Measurements from ENCODE around the gene ANO5.

DNA sequence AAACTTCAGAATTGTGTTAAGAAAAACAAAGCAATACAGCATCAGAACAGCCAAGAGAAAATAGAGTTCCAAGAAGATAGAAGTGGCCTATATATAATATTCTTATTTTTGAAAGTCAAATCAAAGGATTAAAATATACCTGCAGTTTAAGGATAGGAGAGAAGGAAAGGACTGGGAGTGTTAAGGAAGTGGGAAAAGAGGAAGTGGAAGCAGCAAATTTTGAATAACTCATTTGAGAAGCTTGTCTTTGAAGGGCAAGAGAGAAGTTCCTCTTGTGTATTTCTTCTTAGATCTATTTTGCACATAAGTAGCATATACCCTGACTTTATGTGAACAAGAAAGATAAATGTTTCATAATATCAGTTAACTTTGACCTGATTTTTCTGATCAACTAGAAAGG, 82.7 kb downstream of the ANO5 start:
- TF ChIP-seq, protein P1, sequence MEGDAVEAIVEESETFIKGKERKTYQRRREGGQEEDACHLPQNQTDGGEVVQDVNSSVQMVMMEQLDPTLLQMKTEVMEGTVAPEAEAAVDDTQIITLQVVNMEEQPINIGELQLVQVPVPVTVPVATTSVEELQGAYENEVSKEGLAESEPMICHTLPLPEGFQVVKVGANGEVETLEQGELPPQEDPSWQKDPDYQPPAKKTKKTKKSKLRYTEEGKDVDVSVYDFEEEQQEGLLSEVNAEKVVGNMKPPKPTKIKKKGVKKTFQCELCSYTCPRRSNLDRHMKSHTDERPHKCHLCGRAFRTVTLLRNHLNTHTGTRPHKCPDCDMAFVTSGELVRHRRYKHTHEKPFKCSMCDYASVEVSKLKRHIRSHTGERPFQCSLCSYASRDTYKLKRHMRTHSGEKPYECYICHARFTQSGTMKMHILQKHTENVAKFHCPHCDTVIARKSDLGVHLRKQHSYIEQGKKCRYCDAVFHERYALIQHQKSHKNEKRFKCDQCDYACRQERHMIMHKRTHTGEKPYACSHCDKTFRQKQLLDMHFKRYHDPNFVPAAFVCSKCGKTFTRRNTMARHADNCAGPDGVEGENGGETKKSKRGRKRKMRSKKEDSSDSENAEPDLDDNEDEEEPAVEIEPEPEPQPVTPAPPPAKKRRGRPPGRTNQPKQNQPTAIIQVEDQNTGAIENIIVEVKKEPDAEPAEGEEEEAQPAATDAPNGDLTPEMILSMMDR (IDR thresholded peaks at IDR 0.05), result no peak
- TF ChIP-seq POLR2A (IDR thresholded peaks at IDR 0.05), result no peak
